ENCODE results near the gene C7.

Gene C7

DNA sequence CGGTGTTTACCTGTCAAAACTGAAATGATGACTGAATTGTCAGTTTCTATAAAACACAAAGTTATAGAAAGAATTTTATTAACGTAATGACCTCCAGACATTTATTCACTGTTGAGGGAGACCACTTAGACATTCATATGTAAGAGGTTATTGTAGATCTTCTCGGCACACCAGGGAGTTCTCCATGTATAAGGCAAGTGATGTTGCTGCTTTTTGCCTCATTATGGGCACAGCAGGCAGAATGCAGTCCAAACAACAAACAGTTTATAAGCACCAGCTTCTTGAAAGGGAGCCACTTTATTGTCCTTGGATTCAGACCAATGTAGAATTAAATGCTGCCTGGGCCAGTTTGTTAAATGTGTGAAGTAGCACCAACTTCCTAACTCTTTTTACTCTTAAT, 66.7 kb downstream of the C7 start:
- DNase-seq (ENCODE audit: low spot score): no peak
- TF ChIP-seq, protein P1, sequence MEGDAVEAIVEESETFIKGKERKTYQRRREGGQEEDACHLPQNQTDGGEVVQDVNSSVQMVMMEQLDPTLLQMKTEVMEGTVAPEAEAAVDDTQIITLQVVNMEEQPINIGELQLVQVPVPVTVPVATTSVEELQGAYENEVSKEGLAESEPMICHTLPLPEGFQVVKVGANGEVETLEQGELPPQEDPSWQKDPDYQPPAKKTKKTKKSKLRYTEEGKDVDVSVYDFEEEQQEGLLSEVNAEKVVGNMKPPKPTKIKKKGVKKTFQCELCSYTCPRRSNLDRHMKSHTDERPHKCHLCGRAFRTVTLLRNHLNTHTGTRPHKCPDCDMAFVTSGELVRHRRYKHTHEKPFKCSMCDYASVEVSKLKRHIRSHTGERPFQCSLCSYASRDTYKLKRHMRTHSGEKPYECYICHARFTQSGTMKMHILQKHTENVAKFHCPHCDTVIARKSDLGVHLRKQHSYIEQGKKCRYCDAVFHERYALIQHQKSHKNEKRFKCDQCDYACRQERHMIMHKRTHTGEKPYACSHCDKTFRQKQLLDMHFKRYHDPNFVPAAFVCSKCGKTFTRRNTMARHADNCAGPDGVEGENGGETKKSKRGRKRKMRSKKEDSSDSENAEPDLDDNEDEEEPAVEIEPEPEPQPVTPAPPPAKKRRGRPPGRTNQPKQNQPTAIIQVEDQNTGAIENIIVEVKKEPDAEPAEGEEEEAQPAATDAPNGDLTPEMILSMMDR (IDR thresholded peaks at IDR 0.05; ENCODE audit: borderline replicate concordance, control extremely low read depth, extremely low read depth, insufficient read depth, missing control alignments): no peak
- in situ Hi-C loops (cut with MboI; ENCODE audit: low sequenced_read_pairs, unreplicated experiment): no loop called here

DNA sequence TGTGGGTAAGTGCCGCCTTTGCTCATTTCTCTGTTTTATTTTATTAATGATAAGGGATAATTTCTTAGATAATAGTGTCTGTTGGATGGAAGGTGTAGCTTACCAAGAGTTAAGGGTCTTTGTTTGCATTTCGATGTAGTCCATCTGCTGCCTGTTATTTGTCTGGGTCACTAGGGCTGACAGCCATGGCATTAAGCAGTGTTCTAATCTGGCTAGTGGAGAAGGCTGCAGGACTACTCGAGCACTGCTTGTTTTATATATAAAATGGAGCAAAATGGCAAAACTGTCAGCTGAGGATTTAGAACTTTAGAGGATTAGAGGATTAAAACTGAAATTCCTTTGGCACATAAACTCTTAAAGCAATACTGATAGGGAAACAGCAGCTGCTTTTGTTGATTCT, 67.5 kb downstream of the C7 start:
- TF ChIP-seq, protein P1 (IDR thresholded peaks at IDR 0.05; ENCODE audit: borderline replicate concordance, control extremely low read depth, extremely low read depth, insufficient read depth, missing control alignments): no peak
- in situ Hi-C loops (cut with MboI; ENCODE audit: low sequenced_read_pairs, unreplicated experiment): no loop called here
- no peak for DNase-seq (ENCODE audit: low spot score)

DNA sequence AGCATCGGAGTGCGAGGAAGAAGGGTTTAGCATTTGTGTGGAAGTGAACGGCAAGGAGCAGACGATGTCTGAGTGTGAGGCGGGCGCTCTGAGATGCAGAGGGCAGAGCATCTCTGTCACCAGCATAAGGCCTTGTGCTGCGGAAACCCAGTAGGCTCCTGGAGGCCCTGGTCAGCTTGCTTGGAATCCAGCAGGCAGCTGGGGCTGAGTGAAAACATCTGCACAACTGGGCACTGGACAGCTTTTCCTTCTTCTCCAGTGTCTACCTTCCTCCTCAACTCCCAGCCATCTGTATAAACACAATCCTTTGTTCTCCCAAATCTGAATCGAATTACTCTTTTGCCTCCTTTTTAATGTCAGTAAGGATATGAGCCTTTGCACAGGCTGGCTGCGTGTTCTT, 72.1 kb downstream of the C7 start:
- no peak for DNase-seq (ENCODE audit: low spot score)
- TF ChIP-seq, protein P1 (IDR thresholded peaks at IDR 0.05; ENCODE audit: borderline replicate concordance, control extremely low read depth, extremely low read depth, insufficient read depth, missing control alignments): no peak
- in situ Hi-C loops (cut with MboI; ENCODE audit: low sequenced_read_pairs, unreplicated experiment): no loop called here

DNA sequence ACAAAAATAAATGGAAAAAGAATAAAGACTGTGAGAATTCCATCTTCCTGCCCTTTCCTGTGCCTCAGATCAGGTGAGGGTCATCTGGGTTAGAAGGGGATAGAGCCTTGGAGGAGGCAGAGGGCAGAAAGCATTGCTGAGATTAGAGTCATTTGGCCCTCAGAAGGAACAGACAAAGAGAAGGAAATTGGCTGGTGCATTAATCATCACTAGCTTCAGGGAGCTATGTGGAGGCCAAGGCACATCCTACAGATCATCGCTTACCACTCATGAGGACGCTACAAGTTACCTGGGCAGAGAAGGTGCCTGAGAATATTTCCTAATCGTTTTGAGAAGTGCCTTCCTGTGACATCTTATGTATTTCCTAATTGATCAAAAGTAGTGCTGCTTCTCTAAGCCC, 74.5 kb downstream of the C7 start:
- no peak for DNase-seq (ENCODE audit: low spot score)
- in situ Hi-C loops (cut with MboI; ENCODE audit: low sequenced_read_pairs, unreplicated experiment): no loop called here
- TF ChIP-seq, protein P1 (IDR thresholded peaks at IDR 0.05; ENCODE audit: borderline replicate concordance, control extremely low read depth, extremely low read depth, insufficient read depth, missing control alignments): no peak

DNA sequence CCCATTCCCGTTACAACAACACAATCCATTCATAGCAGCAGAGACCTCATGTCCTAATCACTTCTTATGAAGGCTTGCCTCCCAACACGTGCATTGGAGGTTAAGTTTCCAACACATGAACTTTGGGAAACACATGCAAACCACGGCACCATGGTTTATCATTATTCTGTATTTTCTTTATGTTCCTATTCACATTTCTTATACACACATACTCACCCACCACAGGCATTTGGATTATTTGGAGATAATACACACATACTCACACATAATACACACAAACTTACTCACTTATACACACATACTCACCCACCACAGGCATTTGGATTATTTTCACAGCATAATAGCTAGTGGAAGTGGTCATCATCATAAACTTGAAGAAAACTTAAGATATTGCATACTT, 75.6 kb downstream of the C7 start:
- in situ Hi-C loops (cut with MboI; ENCODE audit: low sequenced_read_pairs, unreplicated experiment): no loop called here
- no peak for DNase-seq (ENCODE audit: low spot score)
- TF ChIP-seq, protein P1 (IDR thresholded peaks at IDR 0.05; ENCODE audit: borderline replicate concordance, control extremely low read depth, extremely low read depth, insufficient read depth, missing control alignments): no peak

DNA sequence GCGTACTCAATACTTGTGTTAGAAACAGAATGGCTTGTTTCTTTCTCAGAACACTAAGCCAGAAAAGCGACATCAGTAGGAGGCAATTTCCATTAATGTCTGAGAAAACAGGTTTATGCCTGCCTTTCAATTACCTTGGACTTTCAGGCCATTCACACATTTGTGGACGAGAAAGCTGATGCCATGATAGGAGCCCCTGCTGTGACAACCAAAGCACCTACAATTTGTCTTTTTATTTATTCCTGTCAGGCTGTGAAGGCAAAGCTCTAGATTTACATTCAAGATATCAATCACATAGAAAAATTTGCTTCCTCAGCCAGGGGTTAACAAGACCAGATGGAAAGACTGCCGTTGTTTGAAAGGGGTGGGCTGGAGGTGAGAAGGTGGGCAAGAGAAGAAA, 76.2 kb downstream of the C7 start:
- in situ Hi-C loops (cut with MboI; ENCODE audit: low sequenced_read_pairs, unreplicated experiment): no loop called here

More for the DNA sequence above, 76.2 kb downstream of the C7 start:
- TF ChIP-seq, protein P1 (IDR thresholded peaks at IDR 0.05; ENCODE audit: borderline replicate concordance, control extremely low read depth, extremely low read depth, insufficient read depth, missing control alignments): no peak
- DNase-seq (ENCODE audit: low spot score): no peak

All from GM13976 (cell line).